GM12873 (cell line): ENCODE measurements around the gene KLF3.
A peak's percentile ranks its signal among the peaks of the same experiment; 100 is the strongest.

ENCODE experiments used
- TF ChIP-seq, protein P1 (sequence below): IDR thresholded peaks from 2 replicates; pipeline ENCODE4 v1.5.1; 2012; ENCODE audit warnings: low read depth, mild to moderate bottlenecking, moderate library complexity, low read length, control low read depth; ENCODE audit not compliant: insufficient read depth; ENCODE audit errors: missing control alignments

KLF3 gene

DNA sequence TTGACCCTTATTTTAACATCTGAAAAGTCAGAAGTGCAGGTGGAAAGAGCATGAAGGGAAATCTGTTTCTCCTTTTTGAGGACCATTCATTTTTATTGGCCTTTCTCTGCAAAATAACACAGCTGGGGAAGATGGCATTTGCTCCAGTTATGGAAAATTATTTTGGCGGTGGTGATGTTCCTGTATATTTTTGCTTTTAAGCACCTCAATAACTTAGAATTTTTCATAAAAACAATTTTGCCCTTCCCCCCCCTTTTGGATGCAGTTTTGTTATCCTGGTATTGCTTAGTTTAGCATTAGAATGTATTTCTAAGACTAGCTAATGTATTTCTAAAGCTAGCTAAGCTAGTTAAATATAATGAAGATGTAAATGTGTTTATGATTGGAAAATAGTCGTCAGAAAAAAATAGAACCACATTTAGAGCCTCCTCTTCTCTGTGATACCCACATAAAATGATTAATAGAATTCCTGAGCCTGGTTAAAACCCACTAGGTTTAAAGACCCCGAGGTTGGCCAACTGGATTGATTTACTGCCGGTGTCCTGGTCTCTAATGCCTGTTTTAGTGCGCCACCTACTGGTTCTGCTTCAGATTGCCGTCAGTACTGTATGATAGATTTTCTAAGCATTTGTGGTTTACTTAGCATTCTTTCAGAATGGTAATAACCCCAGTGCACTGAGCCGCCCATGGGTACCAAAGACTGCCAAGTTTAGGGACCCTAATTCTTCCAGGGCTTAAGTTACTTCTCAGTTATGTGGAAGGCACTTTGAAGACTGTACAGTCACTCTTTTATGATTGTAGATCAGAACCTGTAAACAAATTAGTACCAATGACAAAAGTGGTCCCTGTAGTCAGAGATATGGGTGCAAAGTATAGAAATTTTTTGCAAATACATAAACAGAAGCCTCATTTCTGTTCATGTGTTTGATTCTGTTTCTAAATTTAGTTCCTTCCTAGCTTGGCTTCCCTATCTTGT, 11.4 kb downstream of the KLF3 start:
- TF ChIP-seq, protein P1, sequence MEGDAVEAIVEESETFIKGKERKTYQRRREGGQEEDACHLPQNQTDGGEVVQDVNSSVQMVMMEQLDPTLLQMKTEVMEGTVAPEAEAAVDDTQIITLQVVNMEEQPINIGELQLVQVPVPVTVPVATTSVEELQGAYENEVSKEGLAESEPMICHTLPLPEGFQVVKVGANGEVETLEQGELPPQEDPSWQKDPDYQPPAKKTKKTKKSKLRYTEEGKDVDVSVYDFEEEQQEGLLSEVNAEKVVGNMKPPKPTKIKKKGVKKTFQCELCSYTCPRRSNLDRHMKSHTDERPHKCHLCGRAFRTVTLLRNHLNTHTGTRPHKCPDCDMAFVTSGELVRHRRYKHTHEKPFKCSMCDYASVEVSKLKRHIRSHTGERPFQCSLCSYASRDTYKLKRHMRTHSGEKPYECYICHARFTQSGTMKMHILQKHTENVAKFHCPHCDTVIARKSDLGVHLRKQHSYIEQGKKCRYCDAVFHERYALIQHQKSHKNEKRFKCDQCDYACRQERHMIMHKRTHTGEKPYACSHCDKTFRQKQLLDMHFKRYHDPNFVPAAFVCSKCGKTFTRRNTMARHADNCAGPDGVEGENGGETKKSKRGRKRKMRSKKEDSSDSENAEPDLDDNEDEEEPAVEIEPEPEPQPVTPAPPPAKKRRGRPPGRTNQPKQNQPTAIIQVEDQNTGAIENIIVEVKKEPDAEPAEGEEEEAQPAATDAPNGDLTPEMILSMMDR: peak; percentile 80

DNA sequence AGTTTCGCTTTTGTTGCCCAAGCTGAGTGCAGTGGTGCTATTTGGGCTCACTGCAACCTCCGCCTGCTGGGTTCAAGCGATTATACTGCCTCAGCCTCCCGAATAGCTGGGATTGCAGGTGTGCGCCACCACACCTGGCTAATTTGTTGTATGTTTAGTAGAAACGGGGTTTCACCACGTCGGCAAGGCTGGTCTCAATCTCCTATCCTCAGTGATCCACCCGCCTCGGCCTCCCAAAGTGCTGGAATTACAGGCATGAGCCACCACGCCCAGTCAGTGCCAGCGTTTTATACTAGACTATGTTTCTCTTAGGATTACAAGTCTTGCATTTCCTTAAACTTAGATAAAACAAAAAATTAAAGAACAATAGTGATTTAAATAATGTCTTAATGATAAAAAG, 13.0 kb downstream of the KLF3 start:
- TF ChIP-seq, protein P1: no peak

DNA sequence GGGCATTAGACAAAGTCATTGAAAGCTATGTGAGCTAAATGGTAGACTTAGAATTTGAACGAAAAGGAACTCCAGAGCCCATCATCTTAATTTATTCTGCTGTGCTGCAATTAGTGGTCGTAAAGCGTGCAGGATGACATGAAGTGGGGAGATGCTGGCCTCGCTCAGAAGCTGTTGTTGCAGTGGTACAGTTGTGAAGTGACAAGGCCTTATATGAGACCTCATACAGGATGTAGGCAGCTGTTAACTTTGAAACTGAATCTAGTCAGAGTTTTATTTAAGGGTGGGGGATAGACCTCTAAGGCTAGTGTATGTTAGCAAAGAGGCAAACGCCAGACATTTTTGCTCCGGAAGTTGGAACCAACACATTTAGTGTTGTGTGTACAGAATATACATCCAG, 13.4 kb downstream of the KLF3 start:
- TF ChIP-seq, protein P1: no peak

DNA sequence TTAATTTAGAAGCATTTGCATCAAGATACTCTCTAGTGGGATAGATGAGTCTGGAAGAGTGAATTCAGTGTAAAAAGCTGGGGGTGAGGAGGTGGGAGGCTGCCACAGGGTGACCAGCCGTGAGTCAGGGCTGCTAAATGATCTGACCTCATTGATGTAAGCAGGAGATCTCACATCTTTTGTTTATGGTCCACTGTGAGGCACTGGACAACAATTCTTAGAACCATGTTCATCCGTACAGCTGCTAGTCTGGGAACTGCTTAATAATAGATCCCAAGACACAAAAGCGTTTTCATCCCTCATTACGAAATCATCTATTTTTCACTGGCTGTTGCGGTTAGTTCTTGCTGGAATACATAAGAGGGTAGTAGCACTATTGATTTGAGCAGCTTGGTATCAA, 14.1 kb downstream of the KLF3 start:
- TF ChIP-seq, protein P1: no peak

DNA sequence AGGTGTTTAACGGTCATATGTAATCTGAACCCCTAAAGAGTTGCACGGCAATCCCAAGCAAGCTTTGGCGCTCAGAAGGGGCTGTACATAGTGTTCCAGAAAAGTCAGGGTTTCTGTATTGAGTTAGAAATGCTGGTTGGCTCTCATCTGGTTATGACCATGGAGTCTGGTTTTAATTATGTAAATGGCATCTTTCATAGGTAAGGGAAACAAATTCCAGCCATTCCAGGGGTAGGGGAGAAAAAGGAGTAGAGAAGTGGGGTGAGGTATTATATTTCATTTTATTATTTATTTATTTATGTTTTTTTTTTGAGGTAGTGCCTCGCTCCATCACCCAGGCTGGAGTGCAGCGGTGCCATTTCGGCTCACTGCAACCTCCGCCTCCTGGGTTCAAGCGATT, 15.9 kb downstream of the KLF3 start:
- TF ChIP-seq, protein P1: no peak

DNA sequence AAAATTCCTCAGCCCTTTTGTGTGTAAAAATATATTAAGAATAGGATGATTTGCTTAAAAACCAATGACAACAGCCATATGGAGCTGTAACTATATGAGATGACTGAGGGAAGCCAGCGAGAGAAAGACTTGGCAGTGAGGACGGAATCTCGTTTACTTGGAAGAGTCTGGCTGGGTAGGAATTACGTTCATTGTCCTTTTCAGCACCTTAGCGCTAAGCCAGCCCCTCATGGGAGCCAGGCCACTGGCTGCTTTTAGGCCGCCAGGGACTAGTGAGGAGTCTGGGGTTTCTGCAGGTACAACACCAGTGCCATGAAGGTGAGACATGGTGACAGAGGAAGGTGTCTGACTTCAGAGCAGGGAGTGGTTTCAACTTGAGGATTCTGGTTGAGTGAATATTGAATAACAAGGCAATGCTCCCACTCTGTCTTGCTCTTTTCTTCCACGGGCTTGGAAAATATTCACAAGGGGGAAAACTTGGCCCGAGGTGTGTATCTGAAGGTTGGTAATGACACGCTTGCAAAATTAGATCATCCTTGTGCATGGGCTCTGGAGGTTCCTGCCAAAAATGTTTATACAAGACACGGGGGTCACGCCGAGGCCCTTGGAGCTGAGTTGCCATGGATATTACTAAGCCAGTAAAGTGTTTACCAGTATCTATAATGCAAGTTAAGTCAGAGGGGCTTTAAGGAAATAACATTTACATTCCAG, 17.4 kb downstream of the KLF3 start:
- TF ChIP-seq, protein P1: no peak

DNA sequence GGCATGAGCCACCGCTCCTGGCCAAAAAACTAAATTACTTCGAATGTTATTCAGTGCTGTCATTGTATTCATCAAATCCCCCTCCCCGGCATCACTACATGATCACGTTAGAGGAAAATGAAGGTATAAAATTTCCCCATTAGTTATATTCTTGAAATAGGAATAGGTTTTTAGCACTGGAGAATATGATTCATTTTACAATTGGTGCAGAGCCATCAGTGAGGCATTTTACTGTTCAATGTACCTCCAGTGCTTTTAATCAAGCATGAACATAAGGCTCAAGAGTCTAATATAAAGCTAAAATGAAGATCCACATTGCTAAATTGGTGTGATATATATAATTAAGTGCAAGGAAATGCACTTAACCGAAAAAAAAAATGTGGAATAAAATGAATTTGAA, 18.3 kb downstream of the KLF3 start:
- TF ChIP-seq, protein P1: no peak
